ENCODE measurements around the gene CALHM4. TPM values are rescaled to one million over a fixed set of nuclear protein-coding genes. Genes with fewer than 3 reads are reported as not detected.
A peak's percentile ranks its signal among the peaks of the same experiment; 100 is the strongest.

CALHM4 gene
- total and polyA plus RNA-seq, 2 experiments from 2014 or later: not detected

DNA sequence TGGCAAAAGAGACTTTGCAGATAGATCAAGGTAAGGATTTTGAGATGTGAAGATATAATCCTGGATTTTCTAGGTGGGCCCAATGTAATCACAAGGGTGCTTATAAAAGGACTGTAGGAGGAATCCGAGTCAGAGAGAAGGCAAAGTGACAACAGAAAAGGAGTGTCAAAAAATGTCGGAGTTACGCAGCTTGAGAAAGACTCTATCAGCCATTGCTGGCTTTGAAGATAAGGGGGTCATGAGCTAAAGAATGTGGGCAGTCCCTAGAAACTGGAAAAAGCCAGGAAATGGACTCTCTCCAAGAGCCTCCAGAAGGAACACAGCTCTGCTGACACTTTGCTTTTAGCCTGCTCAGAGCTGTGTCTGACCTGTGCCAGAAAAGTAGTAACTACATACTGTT, 9.1 kb downstream of the CALHM4 start:
- H3K4me3 ChIP-seq: no peak overlapping the region
- no peaks in the 10 kb centered on the region for H3K27me3 ChIP-seq
- peak; percentile 9 to 77 for DNase-seq (ENCODE audit: low read depth in 1 of 2, low spot score in 1 of 2)
- H3K9me3 ChIP-seq (ENCODE audit: low read depth): no peaks in the 10 kb centered on the region
- no peaks in the 10 kb centered on the region for H3K36me3 ChIP-seq
- TF ChIP-seq CTCF (IDR thresholded peaks at IDR 0.05; ENCODE audit: low read depth, low read length): no peak
- peaks cover 7% of the 10 kb centered on the region for H3K4me1 ChIP-seq (ENCODE audit: low read depth)
- H3K27ac ChIP-seq: peak overlapping the region; percentile 74

DNA sequence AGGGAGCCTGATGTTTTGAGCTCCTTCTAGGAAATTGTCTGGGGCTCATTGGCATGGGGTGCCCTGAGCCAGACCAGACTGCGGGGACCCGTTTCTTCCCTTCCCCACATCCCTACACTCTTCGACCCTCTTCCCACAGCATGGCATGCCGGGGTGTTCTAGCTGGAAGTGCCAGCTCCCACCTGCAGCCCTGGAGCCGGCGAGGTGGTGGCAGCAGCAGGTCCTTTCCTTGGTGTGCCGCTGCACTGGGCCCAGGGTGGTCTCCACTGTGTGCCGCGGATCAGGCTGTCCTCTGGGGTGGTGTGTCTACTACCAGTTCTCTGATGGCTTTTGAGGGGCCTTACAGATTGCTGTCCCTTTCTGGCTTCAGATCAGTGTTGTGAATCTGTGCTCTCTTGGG, 10.3 kb downstream of the CALHM4 start:
- Histone ChIP-seq H3K27ac (no peak overlapping the region), H3K9me3 (ENCODE audit: low read depth) (no peaks in the 10 kb centered on the region), H3K4me1 (ENCODE audit: low read depth) (peaks cover 7% of the 10 kb centered on the region), H3K36me3 (no peaks in the 10 kb centered on the region), H3K4me3 (no peak overlapping the region), H3K27me3 (no peaks in the 10 kb centered on the region)
- no peak for DNase-seq (ENCODE audit: low read depth in 1 of 2, low spot score in 1 of 2)
- no peak for TF ChIP-seq CTCF (IDR thresholded peaks at IDR 0.05; ENCODE audit: low read depth, low read length)

GRCh38 chr6:116564311-116564710, 10.8 kb downstream of the CALHM4 start:
- Histone ChIP-seq H3K4me1 (ENCODE audit: low read depth) (peaks cover 7% of the 10 kb centered on the region), H3K27me3 (no peaks in the 10 kb centered on the region), H3K9me3 (ENCODE audit: low read depth) (no peaks in the 10 kb centered on the region), H3K36me3 (no peaks in the 10 kb centered on the region), H3K27ac (no peak overlapping the region), H3K4me3 (no peak overlapping the region)
- TF ChIP-seq CTCF (IDR thresholded peaks at IDR 0.05; ENCODE audit: low read depth, low read length): no peak
- no peak for DNase-seq (ENCODE audit: low read depth in 1 of 2, low spot score in 1 of 2)

DNA sequence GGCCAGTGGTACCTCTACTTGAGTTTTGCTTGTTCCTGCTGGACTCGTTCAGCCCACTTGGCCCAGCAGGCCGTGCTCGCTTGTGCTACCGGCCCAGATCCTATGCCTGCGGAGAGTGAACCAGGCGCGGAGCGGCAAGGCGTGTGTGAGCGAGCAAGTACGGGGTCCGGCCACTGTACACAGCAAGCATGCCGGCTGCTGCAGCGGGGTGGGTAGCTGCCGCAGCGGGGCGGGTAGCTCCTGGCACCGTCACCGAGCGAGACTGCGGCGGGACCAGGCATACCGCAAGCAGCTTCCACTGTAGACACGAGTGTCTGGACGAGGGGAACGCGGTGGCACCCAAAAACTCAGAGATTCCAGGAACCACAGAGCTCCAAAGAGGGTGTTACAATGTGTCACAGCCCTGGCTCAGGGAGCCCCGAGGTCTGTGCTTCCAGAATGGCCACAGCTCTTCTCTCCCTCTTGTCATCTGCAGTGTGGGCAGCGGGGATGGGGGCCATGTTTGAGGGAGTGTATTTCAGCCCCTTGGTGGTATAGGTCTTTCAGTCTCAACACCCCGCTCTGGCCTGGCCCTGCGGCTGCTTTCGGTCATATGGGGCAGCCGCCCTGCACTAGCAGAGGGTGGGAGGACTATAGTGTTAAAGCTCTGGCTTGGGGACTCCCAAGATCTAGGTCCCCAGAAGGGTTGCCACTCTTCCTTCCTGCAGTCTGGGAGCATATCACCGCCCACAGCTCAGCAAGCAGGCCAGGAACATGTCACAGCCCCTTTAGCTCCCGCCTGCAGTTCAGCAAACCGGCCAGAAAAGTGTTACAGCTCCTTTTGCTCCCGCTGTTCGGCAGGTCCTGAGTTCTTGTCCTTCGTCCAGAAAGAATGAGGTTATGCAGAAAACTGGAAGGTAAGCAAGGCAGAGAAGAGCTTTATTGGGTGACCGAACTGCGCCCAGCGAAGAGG, 11.6 kb downstream of the CALHM4 start:
- Histone ChIP-seq H3K27me3 (no peaks in the 10 kb centered on the region), H3K9me3 (ENCODE audit: low read depth) (no peaks in the 10 kb centered on the region), H3K4me3 (no peak overlapping the region), H3K27ac (no peak overlapping the region), H3K4me1 (ENCODE audit: low read depth) (peaks cover 11% of the 10 kb centered on the region), H3K36me3 (no peaks in the 10 kb centered on the region)
- peak in 1 of 2 donors; percentile 30 for DNase-seq (ENCODE audit: low read depth in 1 of 2, low spot score in 1 of 2)
- no peak for TF ChIP-seq CTCF (IDR thresholded peaks at IDR 0.05; ENCODE audit: low read depth, low read length)

DNA sequence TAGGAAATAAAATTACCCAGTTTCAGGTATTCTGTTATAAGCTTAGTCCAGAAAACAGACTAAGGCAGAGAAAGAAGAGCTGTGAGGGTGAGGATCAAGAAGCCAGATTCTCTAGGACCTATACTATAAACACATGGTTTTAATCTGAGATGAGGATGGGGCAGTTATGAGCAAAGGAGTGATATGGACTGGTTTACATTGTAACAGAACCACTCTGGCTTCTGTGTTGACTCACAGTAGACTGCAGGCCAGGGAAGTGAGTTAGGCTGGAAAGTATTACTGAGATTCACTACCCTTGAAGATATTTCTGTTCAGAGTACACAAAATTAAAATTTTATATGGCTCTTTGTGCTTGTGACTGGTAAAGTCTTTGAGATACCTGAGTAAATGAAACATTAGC, 14.6 kb downstream of the CALHM4 start:
- no peak for TF ChIP-seq CTCF (IDR thresholded peaks at IDR 0.05; ENCODE audit: low read depth, low read length)
- no peaks in the 10 kb centered on the region for H3K9me3 ChIP-seq (ENCODE audit: low read depth)
- no peak for DNase-seq (ENCODE audit: low read depth in 1 of 2, low spot score in 1 of 2)
- no peak overlapping the region for H3K4me3 ChIP-seq
- no peak overlapping the region for H3K27ac ChIP-seq
- no peaks in the 10 kb centered on the region for H3K36me3 ChIP-seq
- peaks cover 4% of the 10 kb centered on the region for H3K4me1 ChIP-seq (ENCODE audit: low read depth)
- no peaks in the 10 kb centered on the region for H3K27me3 ChIP-seq
